Thyroid gland (tissue), 4 donors: ENCODE results near the gene ABCD1.

Experiments
- POLR2A ChIP-seq, 2 donors: fragments of 450-650 bp; IDR thresholded peaks; one replicate each; pipeline ENCODE4 v1.6.1; 2017; ENCODE audit warnings: antibody characterized with exemption in 2 of 2, mild to moderate bottlenecking in 2 of 2, moderate library complexity in 1 of 2
- TF ChIP-seq, protein P1 (sequence below), 6 experiments: fragments of 200-600 bp in 3 of 6; fragments of 450-650 bp in 3 of 6; sonication (generic) in 3 of 6; IDR thresholded peaks; one replicate each; pipeline ENCODE4 v1.5.1; 2016 to 2019; ENCODE audit warnings: antibody characterized with exemption in 6 of 6, mild to moderate bottlenecking in 2 of 6, inconsistent platforms in 1 of 6, moderate library complexity in 1 of 6

DNA sequence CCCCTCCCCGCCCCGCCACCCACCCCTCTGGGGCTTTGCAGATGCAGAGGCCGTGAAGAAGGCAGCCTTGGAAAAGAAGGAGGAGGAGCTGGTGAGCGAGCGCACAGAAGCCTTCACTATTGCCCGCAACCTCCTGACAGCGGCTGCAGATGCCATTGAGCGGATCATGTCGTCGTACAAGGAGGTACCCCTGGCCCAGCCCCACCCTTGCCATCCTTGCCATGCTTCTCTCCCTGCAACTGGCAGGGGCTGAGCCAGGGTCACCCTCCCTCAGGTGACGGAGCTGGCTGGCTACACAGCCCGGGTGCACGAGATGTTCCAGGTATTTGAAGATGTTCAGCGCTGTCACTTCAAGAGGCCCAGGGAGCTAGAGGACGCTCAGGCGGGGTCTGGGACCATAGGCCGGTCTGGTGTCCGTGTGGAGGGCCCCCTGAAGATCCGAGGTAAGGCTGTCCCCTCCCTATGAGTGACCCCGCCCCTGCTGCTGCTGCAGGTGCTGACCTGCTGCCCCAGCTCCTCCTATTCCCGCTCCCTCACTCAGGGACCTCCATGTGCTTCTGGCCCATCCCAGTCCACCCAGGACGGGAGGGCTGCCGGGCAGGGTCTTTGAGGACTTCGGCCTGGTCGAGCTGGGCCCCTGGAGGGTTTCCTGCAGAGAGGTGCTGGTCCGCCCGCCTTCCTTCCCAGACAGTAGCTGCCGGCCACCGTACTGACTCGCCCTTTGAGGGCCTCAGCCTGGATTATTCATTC is 11.6 kb downstream of the ABCD1 start:
- no peak for TF ChIP-seq POLR2A (IDR thresholded peaks at IDR 0.05)
- TF ChIP-seq, protein P1, sequence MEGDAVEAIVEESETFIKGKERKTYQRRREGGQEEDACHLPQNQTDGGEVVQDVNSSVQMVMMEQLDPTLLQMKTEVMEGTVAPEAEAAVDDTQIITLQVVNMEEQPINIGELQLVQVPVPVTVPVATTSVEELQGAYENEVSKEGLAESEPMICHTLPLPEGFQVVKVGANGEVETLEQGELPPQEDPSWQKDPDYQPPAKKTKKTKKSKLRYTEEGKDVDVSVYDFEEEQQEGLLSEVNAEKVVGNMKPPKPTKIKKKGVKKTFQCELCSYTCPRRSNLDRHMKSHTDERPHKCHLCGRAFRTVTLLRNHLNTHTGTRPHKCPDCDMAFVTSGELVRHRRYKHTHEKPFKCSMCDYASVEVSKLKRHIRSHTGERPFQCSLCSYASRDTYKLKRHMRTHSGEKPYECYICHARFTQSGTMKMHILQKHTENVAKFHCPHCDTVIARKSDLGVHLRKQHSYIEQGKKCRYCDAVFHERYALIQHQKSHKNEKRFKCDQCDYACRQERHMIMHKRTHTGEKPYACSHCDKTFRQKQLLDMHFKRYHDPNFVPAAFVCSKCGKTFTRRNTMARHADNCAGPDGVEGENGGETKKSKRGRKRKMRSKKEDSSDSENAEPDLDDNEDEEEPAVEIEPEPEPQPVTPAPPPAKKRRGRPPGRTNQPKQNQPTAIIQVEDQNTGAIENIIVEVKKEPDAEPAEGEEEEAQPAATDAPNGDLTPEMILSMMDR (IDR thresholded peaks at IDR 0.05) = no peak
